Activated CD4-positive, alpha-beta T cell treated with anti-CD3 and anti-CD28 coated beads for 4 hours (primary cell): ENCODE data around the gene BAZ1A.
"Not testable (repeated sequence)": the region's sequence is repeated elsewhere in the genome, so short reads cannot be mapped to it uniquely, and the experiment has no call there.

Source experiments
- DNase-seq, 2 donors: peaks; one replicate each; pipeline ENCODE4 v3.0.0-alpha.2; 2020

BAZ1A gene

GRCh38 chr14:34851395-34851794, 23.8 kb downstream of the BAZ1A start:
- no peak for DNase-seq

- no peak for DNase-seq
Observed at GRCh38 chr14:34845869-34846268, 29.3 kb downstream of the BAZ1A start.

- peak; percentile 7 to 11 for DNase-seq
Observed at GRCh38 chr14:34843011-34843554, 32.1 kb downstream of the BAZ1A start.

GRCh38 chr14:34837801-34838322, 37.3 kb downstream of the BAZ1A start:
- DNase-seq = no peak

GRCh38 chr14:34835312-34835711, 39.8 kb downstream of the BAZ1A start:
- DNase-seq = no peak

GRCh38 chr14:34833549-34834523, 41.3 kb downstream of the BAZ1A start:
- no peak for DNase-seq

GRCh38 chr14:34826661-34827060, 48.5 kb downstream of the BAZ1A start:
- no peak for DNase-seq

GRCh38 chr14:34824826-34825225, 50.3 kb downstream of the BAZ1A start:
- DNase-seq = no peak

GRCh38 chr14:34824256-34824655, 50.9 kb downstream of the BAZ1A start:
- no peak for DNase-seq

- no peak for DNase-seq
Observed at GRCh38 chr14:34817768-34818167, 57.4 kb downstream of the BAZ1A start.

GRCh38 chr14:34810028-34810427, 65.1 kb downstream of the BAZ1A start:
- DNase-seq = no peak

- no peak for DNase-seq
Observed at GRCh38 chr14:34806257-34806656, 68.9 kb downstream of the BAZ1A start.

- DNase-seq = no peak
Observed at GRCh38 chr14:34804933-34805332, 70.2 kb downstream of the BAZ1A start.

- not testable (repeated sequence) for DNase-seq
Observed at GRCh38 chr14:34798861-34799260, 76.3 kb downstream of the BAZ1A start.

- DNase-seq = no peak
Observed at GRCh38 chr14:34797747-34798583, 77.2 kb downstream of the BAZ1A start.

GRCh38 chr14:34796902-34797301, 78.3 kb downstream of the BAZ1A start:
- no peak for DNase-seq

GRCh38 chr14:34794941-34795340, 80.2 kb downstream of the BAZ1A start:
- no peak for DNase-seq

GRCh38 chr14:34794217-34794616, 80.9 kb downstream of the BAZ1A start:
- DNase-seq = no peak

GRCh38 chr14:34792598-34792997, 82.6 kb downstream of the BAZ1A start:
- DNase-seq = no peak

- no peak for DNase-seq
Observed at GRCh38 chr14:34785223-34786006, 89.7 kb downstream of the BAZ1A start.

- no peak for DNase-seq
Observed at GRCh38 chr14:34782031-34782430, 93.1 kb downstream of the BAZ1A start.

GRCh38 chr14:34781242-34781641, 93.9 kb downstream of the BAZ1A start:
- no peak for DNase-seq
